ENCODE data around the gene ZNF254.

- no peak for TF ChIP-seq GABPA (IDR thresholded peaks at IDR 0.05; ENCODE audit: low read depth)
- TF ChIP-seq JUND (IDR thresholded peaks at IDR 0.05), result no peak
- no peak for TF ChIP-seq CTCF (IDR thresholded peaks at IDR 0.05)
- TF ChIP-seq POLR2AphosphoS5 (IDR thresholded peaks at IDR 0.05; ENCODE audit: low read depth, low read length), result no peak
- TF ChIP-seq SMC3 (IDR thresholded peaks at IDR 0.05; ENCODE audit: low read depth, low read length), result no peak
- TF ChIP-seq RFX5 (IDR thresholded peaks at IDR 0.05; ENCODE audit: low read length), result no peak
- TF ChIP-seq IRF3 (IDR thresholded peaks at IDR 0.05; ENCODE audit: low read depth, low read length), result no peak
- TF ChIP-seq REST (IDR thresholded peaks at IDR 0.05; ENCODE audit: low read depth, low read length), result no peak
- TF ChIP-seq USF2 (IDR thresholded peaks at IDR 0.05; ENCODE audit: borderline replicate concordance, low read depth, low read length), result no peak
- no peak for TF ChIP-seq CHD2 (IDR thresholded peaks at IDR 0.05; ENCODE audit: low read length, partially characterized antibody)
- no peak for TF ChIP-seq SIN3A (IDR thresholded peaks at IDR 0.05; ENCODE audit: borderline replicate concordance, low read depth, low read length)
- no peak for TF ChIP-seq EP300 (IDR thresholded peaks at IDR 0.05; ENCODE audit: borderline replicate concordance in 1 of 2, low read depth in 1 of 2, low read length in 1 of 2)
Observed at GRCh38 chr19:24059563-24060295, 27.3 kb upstream of the ZNF254 start.

Data from SK-N-SH (cell line).